Activated T-cell treated with anti-CD3 and anti-CD28 coated beads, Interleukin-2, amount 50 U/mL, for 72 hours (primary cell): ENCODE measurements around the gene TAB3. TPM values are rescaled to one million over a fixed set of nuclear protein-coding genes. Genes with fewer than 3 reads are reported as not detected.

Experiments used
- ATAC-seq, 2 donors: fragments of 150-1000 bp; cut with Tn5 transposase; replicated peaks in 1 of 2; 2 replicates each; pipeline ENCODE4 v1.10.0; 2021; ENCODE audit warnings: moderate library complexity in 2 of 2, mild to moderate bottlenecking in 1 of 2
- DNase-seq, 2 donors: peaks; one replicate each; pipeline ENCODE4 v3.0.0; 2021 to 2022; ENCODE audit warnings: mixed read lengths in 1 of 2
- H3K27ac Mint-ChIP-seq: one replicate; pipeline ENCODE4 v1.8.0; 2022; ENCODE audit warnings: mild to moderate bottlenecking, moderate library complexity, mixed read lengths
- H3K27me3 Mint-ChIP-seq: one replicate; pipeline ENCODE4 v1.8.0; 2022; ENCODE audit warnings: low read depth, mixed read lengths
- H3K36me3 Mint-ChIP-seq, 2 donors: one replicate each; pipeline ENCODE4 v1.8.0; 2022; ENCODE audit warnings: mixed read lengths in 2 of 2, mild to moderate bottlenecking in 1 of 2; ENCODE audit not compliant: insufficient read depth in 2 of 2
- H3K4me1 Mint-ChIP-seq: one replicate; pipeline ENCODE4 v1.8.0; 2022; ENCODE audit warnings: low read depth, mixed read lengths
- H3K4me3 Mint-ChIP-seq, 2 donors: one replicate each; pipeline ENCODE4 v1.8.0; 2022; ENCODE audit warnings: mild to moderate bottlenecking in 2 of 2, mixed read lengths in 2 of 2, moderate library complexity in 2 of 2
- H3K9me3 Mint-ChIP-seq, 2 donors: one replicate each; pipeline ENCODE4 v1.8.0; 2022; ENCODE audit warnings: mixed read lengths in 2 of 2
- total RNA-seq, 2 donors: library from RNA; stranded (reverse); gene quantifications; one replicate each; pipeline ENCODE4 v1.2.3, GENCODE V29; 2022

Gene TAB3
- total RNA-seq, 2 donors from 2014 or later, result 20.8 to 27.5 TPM

- H3K4me1 Mint-ChIP-seq, result peaks cover 39% of the 10 kb centered on the region
- no peak for ATAC-seq
- H3K27ac Mint-ChIP-seq, result peak overlapping the region; percentile 63
- H3K36me3 Mint-ChIP-seq, result peaks cover 0 to 4% of the 10 kb centered on the region in 2 donors
- H3K27me3 Mint-ChIP-seq, result peaks cover 9% of the 10 kb centered on the region
- peak overlapping the region in 1 of 2 donors; percentile 61 for H3K4me3 Mint-ChIP-seq
- H3K9me3 Mint-ChIP-seq, result no peaks in the 10 kb centered on the region
- no peak for DNase-seq
Measured at GRCh38 chrX:30876367-30876766, 12.7 kb downstream of the TAB3 start.

- Mint-ChIP-seq H3K27ac (peak overlapping the region; percentile 63), H3K4me3 (peak overlapping the region in 1 of 2 donors; percentile 61), H3K36me3 (peaks cover 0 to 4% of the 10 kb centered on the region in 2 donors), H3K27me3 (peaks cover 9% of the 10 kb centered on the region), H3K4me1 (peaks cover 35% of the 10 kb centered on the region), H3K9me3 (no peaks in the 10 kb centered on the region)
- ATAC-seq, result peak; percentile 72 to 91
- DNase-seq, result peak; percentile 4 to 9
Measured at GRCh38 chrX:30875957-30876356, 13.1 kb downstream of the TAB3 start.

- Mint-ChIP-seq H3K9me3 (no peaks in the 10 kb centered on the region), H3K36me3 (peaks cover 0 to 2% of the 10 kb centered on the region in 2 donors), H3K27ac (no peak overlapping the region), H3K4me1 (peaks cover 27% of the 10 kb centered on the region), H3K27me3 (peaks cover 9% of the 10 kb centered on the region), H3K4me3 (no peak overlapping the region)
- DNase-seq (no peak), ATAC-seq (no peak)
Measured at GRCh38 chrX:30874851-30875250, 14.2 kb downstream of the TAB3 start.

- Mint-ChIP-seq H3K4me1 (peaks cover 10% of the 10 kb centered on the region), H3K4me3 (no peak overlapping the region)
Measured at GRCh38 chrX:30870572-30870971, 18.5 kb downstream of the TAB3 start.

GRCh38 chrX:30865612-30866011 lies 23.4 kb downstream of the TAB3 start:
- no peak overlapping the region for H3K4me3 Mint-ChIP-seq
- no peaks in the 10 kb centered on the region for H3K27me3 Mint-ChIP-seq
- DNase-seq (no peak), ATAC-seq (no peak)
- no peaks in the 10 kb centered on the region for H3K4me1 Mint-ChIP-seq
- H3K9me3 Mint-ChIP-seq, result no peaks in the 10 kb centered on the region
- H3K27ac Mint-ChIP-seq, result no peak overlapping the region
- peaks cover 0 to 2% of the 10 kb centered on the region in 2 donors for H3K36me3 Mint-ChIP-seq

More at GRCh38 chrX:30870572-30870971, 18.5 kb downstream of the TAB3 start:
- Mint-ChIP-seq H3K36me3 (peaks cover 0 to 2% of the 10 kb centered on the region in 2 donors), H3K9me3 (no peaks in the 10 kb centered on the region), H3K27ac (no peak overlapping the region), H3K27me3 (no peaks in the 10 kb centered on the region)
- ATAC-seq (no peak), DNase-seq (no peak)

- Mint-ChIP-seq H3K4me3 (no peak overlapping the region), H3K9me3 (no peaks in the 10 kb centered on the region), H3K27me3 (no peaks in the 10 kb centered on the region), H3K36me3 (peaks cover 0 to 2% of the 10 kb centered on the region in 2 donors), H3K4me1 (no peaks in the 10 kb centered on the region), H3K27ac (no peak overlapping the region)
- peak; percentile 1 to 12 for DNase-seq
- ATAC-seq, result peak in 1 of 2 donors; percentile 38
Measured at GRCh38 chrX:30865015-30865414, 24.0 kb downstream of the TAB3 start.

- H3K36me3 Mint-ChIP-seq, result peaks cover 3 to 4% of the 10 kb centered on the region in 2 donors
- H3K27me3 Mint-ChIP-seq, result no peaks in the 10 kb centered on the region
- ATAC-seq (no peak), DNase-seq (no peak)
- H3K27ac Mint-ChIP-seq, result no peak overlapping the region
- H3K4me1 Mint-ChIP-seq, result no peaks in the 10 kb centered on the region
- H3K9me3 Mint-ChIP-seq, result no peaks in the 10 kb centered on the region
- H3K4me3 Mint-ChIP-seq, result no peak overlapping the region
Measured at GRCh38 chrX:30864383-30864785, 24.7 kb downstream of the TAB3 start.

GRCh38 chrX:30863974-30864373 lies 25.1 kb downstream of the TAB3 start:
- H3K36me3 Mint-ChIP-seq, result peaks cover 3 to 4% of the 10 kb centered on the region in 2 donors
- H3K4me3 Mint-ChIP-seq, result no peak overlapping the region
- H3K27me3 Mint-ChIP-seq, result no peaks in the 10 kb centered on the region
- no peak overlapping the region for H3K27ac Mint-ChIP-seq
- no peaks in the 10 kb centered on the region for H3K4me1 Mint-ChIP-seq
- no peak for DNase-seq
- no peaks in the 10 kb centered on the region for H3K9me3 Mint-ChIP-seq
- no peak for ATAC-seq

- Mint-ChIP-seq H3K27ac (no peak overlapping the region), H3K36me3 (peaks cover 11 to 21% of the 10 kb centered on the region in 2 donors), H3K4me3 (no peak overlapping the region), H3K9me3 (no peaks in the 10 kb centered on the region), H3K4me1 (no peaks in the 10 kb centered on the region), H3K27me3 (peaks cover 9% of the 10 kb centered on the region)
- no peak for ATAC-seq
- DNase-seq, result no peak
Measured at GRCh38 chrX:30858098-30858497, 31.0 kb downstream of the TAB3 start.

- no peak for DNase-seq
- Mint-ChIP-seq H3K27me3 (peaks cover 9% of the 10 kb centered on the region), H3K36me3 (peaks cover 9 to 17% of the 10 kb centered on the region in 2 donors)
Measured at GRCh38 chrX:30851449-30851848, 37.6 kb downstream of the TAB3 start.

GRCh38 chrX:30835373-30835772 lies 53.7 kb downstream of the TAB3 start:
- no peak overlapping the region for H3K4me3 Mint-ChIP-seq
- ATAC-seq (no peak), DNase-seq (no peak)
- H3K4me1 Mint-ChIP-seq, result peaks cover 20% of the 10 kb centered on the region
- H3K27me3 Mint-ChIP-seq, result peaks cover 5% of the 10 kb centered on the region
- no peaks in the 10 kb centered on the region for H3K9me3 Mint-ChIP-seq
- no peak overlapping the region for H3K27ac Mint-ChIP-seq
- H3K36me3 Mint-ChIP-seq, result peaks cover 0 to 15% of the 10 kb centered on the region in 2 donors

More at GRCh38 chrX:30851449-30851848, 37.6 kb downstream of the TAB3 start:
- Mint-ChIP-seq H3K4me3 (no peak overlapping the region), H3K9me3 (no peaks in the 10 kb centered on the region), H3K27ac (no peak overlapping the region), H3K4me1 (no peaks in the 10 kb centered on the region)
- ATAC-seq, result no peak

GRCh38 chrX:30833896-30834295 lies 55.2 kb downstream of the TAB3 start:
- Mint-ChIP-seq H3K27ac (no peak overlapping the region), H3K4me1 (peaks cover 31% of the 10 kb centered on the region), H3K36me3 (peaks cover 3 to 11% of the 10 kb centered on the region in 2 donors), H3K9me3 (no peaks in the 10 kb centered on the region), H3K4me3 (no peak overlapping the region), H3K27me3 (peaks cover 5% of the 10 kb centered on the region)
- ATAC-seq, result no peak
- no peak for DNase-seq

- H3K4me3 Mint-ChIP-seq, result peak overlapping the region; percentile 63 to 77
Measured at GRCh38 chrX:30831082-30831481, 58.0 kb downstream of the TAB3 start.

GRCh38 chrX:30830326-30830943 lies 58.6 kb downstream of the TAB3 start:
- ATAC-seq, result peak in 1 of 2 donors; percentile 63
- H3K4me3 Mint-ChIP-seq, result no peak overlapping the region
- H3K27me3 Mint-ChIP-seq, result peaks cover 5% of the 10 kb centered on the region
- H3K36me3 Mint-ChIP-seq, result peaks cover 3% of the 10 kb centered on the region in 2 donors
- no peak for DNase-seq
- no peaks in the 10 kb centered on the region for H3K9me3 Mint-ChIP-seq
- H3K4me1 Mint-ChIP-seq, result peaks cover 38% of the 10 kb centered on the region
- no peak overlapping the region for H3K27ac Mint-ChIP-seq

More at GRCh38 chrX:30831082-30831481, 58.0 kb downstream of the TAB3 start:
- ATAC-seq, result peak; percentile 85 to 90
- H3K4me1 Mint-ChIP-seq, result peaks cover 35% of the 10 kb centered on the region
- no peak overlapping the region for H3K27ac Mint-ChIP-seq
- peaks cover 3% of the 10 kb centered on the region in 2 donors for H3K36me3 Mint-ChIP-seq
- no peaks in the 10 kb centered on the region for H3K9me3 Mint-ChIP-seq
- peaks cover 5% of the 10 kb centered on the region for H3K27me3 Mint-ChIP-seq
- DNase-seq, result peak; percentile 17 to 40
